Calu3 (cell line): ENCODE measurements around the gene CBX2. TPM values are rescaled to one million over a fixed set of nuclear protein-coding genes. Genes with fewer than 3 reads are reported as not detected.

Experiments
- BruUV-seq: library from RNA; stranded (reverse); fragments of 400-500 nt; replicated peaks from 2 replicates; lab custom pipeline; 2021; lab: Mats Ljungman, UMichigan
- CTCF ChIA-PET: fragments of 300-600 bp; sonication (Branson Sonifier 250); formaldehyde crosslinking; loops from one replicate; lab custom pipeline; 2022; ENCODE audit warnings: antibody characterized with exemption; lab: Charles Lee
- DNase-seq: peaks from one replicate; pipeline ENCODE4 v3.0.0; 2022
- H3K27ac Mint-ChIP-seq: one replicate; pipeline ENCODE4 v1.8.0; 2022; ENCODE audit warnings: mixed read lengths; ENCODE audit not compliant: unreplicated experiment
- H3K27me3 Mint-ChIP-seq: one replicate; pipeline ENCODE4 v1.8.0; 2022; ENCODE audit warnings: mixed read lengths; ENCODE audit not compliant: unreplicated experiment
- H3K36me3 Mint-ChIP-seq: one replicate; pipeline ENCODE4 v1.8.0; 2022; ENCODE audit warnings: mild to moderate bottlenecking, moderate library complexity, mixed read lengths; ENCODE audit not compliant: insufficient read depth, unreplicated experiment
- H3K4me1 Mint-ChIP-seq: one replicate; pipeline ENCODE4 v1.8.0; 2022; ENCODE audit warnings: mild to moderate bottlenecking, low read depth, mixed read lengths; ENCODE audit not compliant: unreplicated experiment
- H3K4me3 Mint-ChIP-seq: one replicate; pipeline ENCODE4 v1.8.0; 2022; ENCODE audit warnings: mild to moderate bottlenecking, low read depth, moderate library complexity, mixed read lengths; ENCODE audit not compliant: unreplicated experiment
- H3K9me3 Mint-ChIP-seq: one replicate; pipeline ENCODE4 v1.8.0; 2022; ENCODE audit warnings: low read depth, mixed read lengths; ENCODE audit not compliant: unreplicated experiment
- intact Hi-C: fragments of 100-400 bp; cut with micrococcal nuclease; formaldehyde crosslinking; loops from one replicate; pipeline ENCODE4 v1.10.0; 2022; ENCODE audit not compliant: unreplicated experiment
- total RNA-seq: library from RNA; stranded (reverse); gene quantifications from 2 replicates; pipeline ENCODE4 v1.2.3, GENCODE V29; 2022
- TF ChIP-seq, protein P1 (sequence below): fragments of 200-600 bp; IDR thresholded peaks from one replicate; pipeline ENCODE4 v1.8.0; 2022; ENCODE audit warnings: antibody characterized with exemption; ENCODE audit not compliant: unreplicated experiment

CBX2 gene
- total RNA-seq, 1 experiment from 2014 or later = 8.3 TPM

DNA sequence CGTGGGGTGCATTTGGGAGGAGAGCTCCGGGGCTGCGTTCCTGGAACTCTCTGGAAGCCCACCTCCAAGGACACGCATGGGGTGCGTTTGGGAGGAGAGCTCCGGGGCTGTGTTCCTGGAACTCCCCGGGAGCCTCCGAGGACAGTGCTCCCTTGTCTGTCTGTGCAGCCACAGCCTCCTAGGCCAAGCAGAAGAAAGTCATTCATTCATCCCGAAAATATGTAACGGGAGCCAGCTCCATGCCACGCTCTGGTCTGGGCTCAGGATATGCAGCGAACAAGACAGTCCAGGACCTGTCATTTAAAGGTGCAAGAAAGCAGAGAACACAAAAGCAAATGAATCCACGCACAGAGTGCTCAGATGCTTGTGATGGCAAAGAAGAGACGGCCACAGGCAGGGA is 39.3 kb upstream of the CBX2 start:
- H3K36me3 Mint-ChIP-seq = peaks cover 16% of the 10 kb centered on the region
- H3K4me1 Mint-ChIP-seq = peaks cover 43% of the 10 kb centered on the region
- CTCF ChIA-PET = interaction anchor here (0.6 to 2.5 kb wide), 3 partner anchors 12 to 270 kb away, joined by 3 to 12 read pairs (median 4); no protein-coding TSS in a partner anchor
- H3K9me3 Mint-ChIP-seq = no peaks in the 10 kb centered on the region
- peak overlapping the region; percentile 45 for H3K4me3 Mint-ChIP-seq
- peak overlapping the region; percentile 59 for H3K27ac Mint-ChIP-seq
- TF ChIP-seq, protein P1, sequence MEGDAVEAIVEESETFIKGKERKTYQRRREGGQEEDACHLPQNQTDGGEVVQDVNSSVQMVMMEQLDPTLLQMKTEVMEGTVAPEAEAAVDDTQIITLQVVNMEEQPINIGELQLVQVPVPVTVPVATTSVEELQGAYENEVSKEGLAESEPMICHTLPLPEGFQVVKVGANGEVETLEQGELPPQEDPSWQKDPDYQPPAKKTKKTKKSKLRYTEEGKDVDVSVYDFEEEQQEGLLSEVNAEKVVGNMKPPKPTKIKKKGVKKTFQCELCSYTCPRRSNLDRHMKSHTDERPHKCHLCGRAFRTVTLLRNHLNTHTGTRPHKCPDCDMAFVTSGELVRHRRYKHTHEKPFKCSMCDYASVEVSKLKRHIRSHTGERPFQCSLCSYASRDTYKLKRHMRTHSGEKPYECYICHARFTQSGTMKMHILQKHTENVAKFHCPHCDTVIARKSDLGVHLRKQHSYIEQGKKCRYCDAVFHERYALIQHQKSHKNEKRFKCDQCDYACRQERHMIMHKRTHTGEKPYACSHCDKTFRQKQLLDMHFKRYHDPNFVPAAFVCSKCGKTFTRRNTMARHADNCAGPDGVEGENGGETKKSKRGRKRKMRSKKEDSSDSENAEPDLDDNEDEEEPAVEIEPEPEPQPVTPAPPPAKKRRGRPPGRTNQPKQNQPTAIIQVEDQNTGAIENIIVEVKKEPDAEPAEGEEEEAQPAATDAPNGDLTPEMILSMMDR = no peak
- intact Hi-C loops = no loop called here
- no TSS peak for BruUV-seq
- no peak for DNase-seq
- no peaks in the 10 kb centered on the region for H3K27me3 Mint-ChIP-seq

DNA sequence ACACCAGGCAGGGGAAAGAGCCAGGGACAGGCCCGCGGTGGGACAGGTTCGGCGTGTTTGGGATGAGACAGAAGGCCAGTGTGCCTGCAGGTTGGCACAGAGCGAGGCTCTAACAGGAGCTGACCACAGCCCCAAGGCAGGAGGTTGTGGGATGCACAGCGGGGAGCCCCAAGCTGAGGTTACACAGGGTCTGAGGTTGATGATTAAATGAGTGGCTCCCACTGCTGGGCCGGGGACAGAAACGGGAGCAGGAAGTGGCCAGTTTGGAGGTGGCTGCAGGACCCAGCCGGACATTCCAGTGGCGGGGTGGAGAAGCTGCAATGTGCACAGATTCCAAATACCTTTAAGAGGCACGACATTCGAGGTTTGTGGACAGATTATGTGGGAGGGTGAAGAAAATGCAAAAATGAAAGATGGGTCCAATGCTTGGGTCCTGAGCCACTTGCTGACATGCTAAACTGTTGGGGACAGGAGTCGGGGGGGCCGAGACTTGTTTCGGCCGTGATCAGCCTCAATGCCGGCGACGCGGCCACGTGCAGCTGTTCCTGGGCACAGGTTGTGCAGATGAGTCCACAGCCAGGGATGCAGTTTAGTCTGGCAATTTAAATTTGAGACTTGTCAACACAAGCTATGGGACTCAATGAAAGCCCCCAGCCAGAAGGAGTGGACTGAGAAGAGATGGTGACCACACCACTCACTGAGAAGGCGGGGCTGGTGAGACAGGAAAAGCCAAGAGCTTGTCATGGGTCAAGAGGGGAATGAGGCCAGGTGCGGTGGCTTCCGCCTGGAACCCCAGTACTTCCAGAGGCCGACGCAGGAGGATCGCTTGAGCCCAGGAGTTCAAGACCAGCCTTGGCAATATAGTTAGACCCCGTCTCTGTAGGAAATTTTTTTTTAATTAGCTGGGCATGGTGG is 38.5 kb upstream of the CBX2 start:
- peak; percentile 82 for DNase-seq
- Mint-ChIP-seq H3K4me3 (peak overlapping the region; percentile 45), H3K36me3 (peaks cover 16% of the 10 kb centered on the region), H3K27me3 (no peaks in the 10 kb centered on the region), H3K4me1 (peaks cover 42% of the 10 kb centered on the region), H3K9me3 (no peaks in the 10 kb centered on the region), H3K27ac (peak overlapping the region; percentile 59)
- TF ChIP-seq, protein P1 = no peak
- CTCF ChIA-PET = interaction anchor here (0.6 to 2.5 kb wide), 6 partner anchors 11 to 269 kb away, joined by 3 to 12 read pairs (median 4); partner anchors contain the start of gene CBX8
- no TSS peak for BruUV-seq
- intact Hi-C loops = loop anchor here (5.0 kb wide), 1 partner anchor 38 kb away; the partner anchor contains the start of gene CBX2

GRCh38 chr17:79740413-79740812 is 37.5 kb upstream of the CBX2 start:
- CTCF ChIA-PET = interaction anchor here (1.4 to 2.5 kb wide), 3 partner anchors 11 to 71 kb away, joined by 4 to 12 read pairs (median 4); no protein-coding TSS in a partner anchor

DNA sequence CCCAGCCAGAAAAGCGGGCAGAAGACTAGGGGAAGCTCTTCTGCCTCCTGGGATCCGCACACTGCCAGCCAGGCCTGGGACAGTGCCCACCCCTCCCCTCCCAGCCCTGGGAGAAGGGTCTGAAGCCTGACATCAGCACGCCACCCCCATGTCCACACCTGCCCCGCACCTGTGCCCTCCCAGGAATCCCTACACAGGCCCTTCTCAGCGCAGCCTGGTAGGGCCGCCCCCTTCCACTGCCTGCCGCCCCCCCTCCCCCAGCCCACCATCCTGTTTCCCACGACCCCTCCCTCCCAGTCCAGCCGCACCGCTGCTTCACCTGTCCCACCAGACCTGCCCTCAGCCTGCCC is 36.6 kb upstream of the CBX2 start:
- intact Hi-C loops = loop anchor here (5.0 kb wide), 1 partner anchor 36 kb away; the partner anchor contains the start of gene CBX2
- peak overlapping the region; percentile 55 for H3K4me3 Mint-ChIP-seq
- H3K36me3 Mint-ChIP-seq = peaks cover 16% of the 10 kb centered on the region
- no peak overlapping the region for H3K27ac Mint-ChIP-seq
- TF ChIP-seq, protein P1 = no peak
- BruUV-seq = no TSS peak
- CTCF ChIA-PET = interaction anchor here (0.8 to 1.4 kb wide), 6 partner anchors 11 to 252 kb away, joined by 3 to 4 read pairs (median 3); no protein-coding TSS in a partner anchor
- no peak for DNase-seq
- H3K4me1 Mint-ChIP-seq = peaks cover 38% of the 10 kb centered on the region
- no peaks in the 10 kb centered on the region for H3K9me3 Mint-ChIP-seq
- no peaks in the 10 kb centered on the region for H3K27me3 Mint-ChIP-seq

More at GRCh38 chr17:79740413-79740812, 37.5 kb upstream of the CBX2 start:
- BruUV-seq = no TSS peak
- no peaks in the 10 kb centered on the region for H3K9me3 Mint-ChIP-seq
- peaks cover 16% of the 10 kb centered on the region for H3K36me3 Mint-ChIP-seq
- H3K27ac Mint-ChIP-seq = peak overlapping the region; percentile 59
- TF ChIP-seq, protein P1 = no peak
- peak overlapping the region; percentile 45 for H3K4me3 Mint-ChIP-seq
- no peaks in the 10 kb centered on the region for H3K27me3 Mint-ChIP-seq
- peaks cover 42% of the 10 kb centered on the region for H3K4me1 Mint-ChIP-seq
- intact Hi-C loops = loop anchor here (5.0 kb wide), 1 partner anchor 37 kb away; the partner anchor contains the start of gene CBX2
- no peak for DNase-seq
